Measurements from ENCODE around the gene PRRC2B.

Gene PRRC2B

GRCh38 chr9:131410044-131410491, 16.2 kb downstream of the PRRC2B start:
- H3K4me3 ChIP-seq (ENCODE audit: low read length), result no peak overlapping the region
- TF ChIP-seq, protein P1, sequence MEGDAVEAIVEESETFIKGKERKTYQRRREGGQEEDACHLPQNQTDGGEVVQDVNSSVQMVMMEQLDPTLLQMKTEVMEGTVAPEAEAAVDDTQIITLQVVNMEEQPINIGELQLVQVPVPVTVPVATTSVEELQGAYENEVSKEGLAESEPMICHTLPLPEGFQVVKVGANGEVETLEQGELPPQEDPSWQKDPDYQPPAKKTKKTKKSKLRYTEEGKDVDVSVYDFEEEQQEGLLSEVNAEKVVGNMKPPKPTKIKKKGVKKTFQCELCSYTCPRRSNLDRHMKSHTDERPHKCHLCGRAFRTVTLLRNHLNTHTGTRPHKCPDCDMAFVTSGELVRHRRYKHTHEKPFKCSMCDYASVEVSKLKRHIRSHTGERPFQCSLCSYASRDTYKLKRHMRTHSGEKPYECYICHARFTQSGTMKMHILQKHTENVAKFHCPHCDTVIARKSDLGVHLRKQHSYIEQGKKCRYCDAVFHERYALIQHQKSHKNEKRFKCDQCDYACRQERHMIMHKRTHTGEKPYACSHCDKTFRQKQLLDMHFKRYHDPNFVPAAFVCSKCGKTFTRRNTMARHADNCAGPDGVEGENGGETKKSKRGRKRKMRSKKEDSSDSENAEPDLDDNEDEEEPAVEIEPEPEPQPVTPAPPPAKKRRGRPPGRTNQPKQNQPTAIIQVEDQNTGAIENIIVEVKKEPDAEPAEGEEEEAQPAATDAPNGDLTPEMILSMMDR (conservative IDR thresholded peaks at IDR 0.05; ENCODE audit: low read length), result no peak
- DNase-seq (ENCODE audit: low read depth), result peak; percentile 79

GRCh38 chr9:131411719-131412681, 18.1 kb downstream of the PRRC2B start:
- no peak for DNase-seq (ENCODE audit: low read depth)
- H3K4me3 ChIP-seq (ENCODE audit: low read length), result no peak overlapping the region
- TF ChIP-seq, protein P1 (conservative IDR thresholded peaks at IDR 0.05; ENCODE audit: low read length), result no peak

DNA sequence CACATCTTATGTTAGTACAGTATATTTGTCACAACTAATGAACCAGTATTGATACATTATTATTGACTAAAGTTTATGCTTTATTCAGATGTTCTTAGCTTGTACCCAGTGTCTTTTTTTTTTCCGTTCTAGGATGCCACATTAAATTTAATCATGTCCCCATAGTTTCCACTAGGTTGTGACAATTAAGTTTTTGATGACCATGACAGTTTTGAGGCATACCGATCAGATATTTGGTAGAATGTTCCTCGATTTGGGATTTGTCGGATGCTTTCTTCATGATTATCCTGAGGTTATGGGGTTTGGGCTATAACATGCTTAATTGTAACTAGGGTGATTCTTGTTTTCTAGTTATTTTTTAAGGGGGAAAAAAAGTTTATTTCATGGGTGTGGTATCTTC, 22.6 kb downstream of the PRRC2B start:
- no peak for DNase-seq (ENCODE audit: low read depth)
- TF ChIP-seq, protein P1 (conservative IDR thresholded peaks at IDR 0.05; ENCODE audit: low read length), result no peak
- no peak overlapping the region for H3K4me3 ChIP-seq (ENCODE audit: low read length)

- TF ChIP-seq, protein P1 (conservative IDR thresholded peaks at IDR 0.05; ENCODE audit: low read length), result no peak
- no peak for DNase-seq (ENCODE audit: low read depth)
- no peak overlapping the region for H3K4me3 ChIP-seq (ENCODE audit: low read length)
Measured at GRCh38 chr9:131417264-131418142, 23.6 kb downstream of the PRRC2B start.

DNA sequence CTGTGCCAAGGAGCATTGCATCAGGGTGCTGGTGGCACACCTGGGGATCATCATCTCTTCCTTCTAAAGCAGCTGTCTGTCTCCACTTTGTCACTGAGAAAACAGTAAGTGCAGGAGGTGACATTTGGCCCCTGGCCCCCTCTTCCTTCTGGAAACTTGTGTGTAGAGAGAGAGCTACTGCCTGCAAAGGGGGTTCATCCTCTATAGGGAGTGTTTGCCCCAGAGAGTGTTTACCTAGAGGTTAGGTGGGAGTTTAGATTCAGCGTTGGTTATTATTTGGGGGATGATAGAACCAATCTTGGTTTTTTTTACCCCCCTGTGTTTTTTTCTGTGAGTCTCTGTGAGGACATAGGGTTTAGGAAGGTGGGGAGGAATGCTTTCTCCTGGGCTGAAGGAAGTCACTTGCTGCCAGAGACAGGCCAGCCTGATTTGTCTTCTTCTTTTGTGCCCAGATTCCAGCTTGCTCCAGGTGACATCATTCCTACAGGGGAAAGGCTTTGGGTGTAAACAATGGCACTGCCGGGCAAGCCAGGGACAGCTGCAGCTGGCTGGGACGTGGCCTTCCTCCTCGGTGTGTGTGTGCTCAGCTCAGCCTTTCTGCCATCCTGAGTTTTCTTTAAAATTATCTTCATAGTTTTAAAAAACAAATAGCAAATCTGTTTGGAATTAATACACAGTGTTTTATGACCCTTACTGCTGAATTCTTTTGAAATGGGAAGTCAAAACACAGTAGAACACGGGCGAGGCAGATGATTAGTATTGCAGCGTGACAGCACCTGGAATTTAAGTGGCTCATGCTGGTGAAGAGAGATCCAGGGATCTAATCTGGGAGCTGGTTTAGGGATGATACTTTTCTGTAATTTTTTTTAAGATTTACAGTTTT, 24.5 kb downstream of the PRRC2B start:
- peak; percentile 60 for DNase-seq (ENCODE audit: low read depth)
- no peak overlapping the region for H3K4me3 ChIP-seq (ENCODE audit: low read length)
- TF ChIP-seq, protein P1 (conservative IDR thresholded peaks at IDR 0.05; ENCODE audit: low read length), result no peak

DNA sequence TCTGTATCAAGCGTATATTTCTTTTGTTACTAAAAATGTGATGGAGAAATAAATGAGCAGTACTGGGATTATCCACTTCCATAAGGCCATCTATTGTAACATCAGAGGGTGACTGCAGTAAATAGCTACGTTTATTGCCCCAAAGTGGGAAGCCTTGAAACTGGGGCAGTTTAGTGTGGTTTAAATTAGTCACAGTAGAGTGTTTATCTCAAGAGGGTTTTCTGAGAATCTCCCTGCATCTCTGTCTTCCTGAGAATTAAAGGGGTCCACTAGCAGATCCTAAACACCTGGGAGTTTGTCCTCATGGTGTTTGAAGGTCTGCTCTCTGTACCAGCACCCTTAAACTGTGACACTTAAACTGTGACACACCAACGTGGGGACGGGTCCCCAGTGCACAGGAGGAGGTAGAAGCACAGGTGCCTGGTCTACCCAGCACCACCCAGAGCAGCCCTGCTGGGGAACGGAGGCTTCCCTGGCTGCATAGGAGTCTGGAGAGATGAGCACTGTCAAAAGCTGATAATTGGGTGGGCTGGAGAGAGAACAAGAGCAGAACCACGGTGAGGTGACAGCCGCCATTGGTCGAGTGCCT, 25.2 kb downstream of the PRRC2B start:
- TF ChIP-seq, protein P1 (conservative IDR thresholded peaks at IDR 0.05; ENCODE audit: low read length), result no peak
- H3K4me3 ChIP-seq (ENCODE audit: low read length), result no peak overlapping the region
- peak; percentile 60 for DNase-seq (ENCODE audit: low read depth)

All from AG10803 (cell line).